ENCODE measurements around the gene POLR1G.
"Not testable (repeated sequence)": the region's sequence is repeated elsewhere in the genome, so short reads cannot be mapped to it uniquely, and the experiment has no call there.

POLR1G gene

DNA sequence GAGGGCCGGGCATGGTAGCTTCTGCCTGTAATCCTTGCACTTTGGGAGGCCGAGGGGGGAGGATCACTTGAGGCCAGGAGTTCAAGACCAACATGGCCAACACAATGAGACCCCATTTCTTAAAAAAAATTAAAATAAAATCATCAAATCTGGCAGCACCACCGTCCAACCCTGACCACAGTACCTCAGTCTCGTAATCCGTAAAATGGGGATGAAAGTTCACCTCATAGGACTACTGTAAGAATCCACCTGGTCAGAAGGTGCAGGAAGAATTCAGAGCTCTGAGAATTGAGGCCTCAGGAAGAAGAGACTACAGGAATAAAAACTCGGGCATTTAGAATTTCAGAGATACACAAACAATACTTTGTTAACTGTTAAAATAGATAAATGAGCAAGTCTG lies 4.6 kb upstream of the POLR1G start:
- DNase-seq, result no peak

DNA sequence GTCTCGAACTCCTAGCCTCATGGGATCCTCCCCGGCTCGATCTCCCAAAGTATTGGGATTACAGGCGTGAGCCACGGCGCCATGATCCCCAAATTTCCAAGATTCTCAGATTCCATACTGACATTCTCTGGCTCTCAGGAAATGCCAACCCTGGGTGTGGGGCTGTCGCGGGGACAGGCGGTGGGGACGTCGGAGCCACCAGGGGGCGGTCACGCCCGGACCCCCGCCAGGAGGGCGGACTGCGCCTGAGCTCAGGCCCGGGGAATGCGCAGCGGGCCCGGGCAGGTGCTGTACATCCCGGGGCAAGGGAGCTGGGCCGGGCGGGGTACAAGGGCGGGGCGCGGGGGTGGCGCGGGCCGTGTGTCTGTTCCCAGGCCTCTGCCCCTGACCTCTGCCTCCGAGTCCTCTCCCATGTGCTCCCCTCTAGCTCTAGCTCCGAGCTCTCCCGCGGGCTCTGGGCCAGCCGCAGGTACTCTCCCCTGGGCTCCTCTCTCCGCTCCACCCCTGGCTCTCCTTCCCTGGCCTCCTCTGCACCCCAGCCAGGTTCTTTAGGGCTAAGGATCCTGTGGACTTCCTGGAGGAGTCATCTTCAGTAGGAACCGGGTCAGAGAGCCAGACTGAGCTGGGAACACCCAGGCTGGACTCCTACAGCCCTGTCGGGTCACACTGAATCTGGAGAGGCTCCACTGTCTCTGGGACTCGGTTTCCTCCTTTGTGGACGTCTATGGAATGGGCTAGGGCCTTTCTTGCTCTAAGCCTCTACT lies 4.0 kb upstream of the POLR1G start:
- peak; percentile 64 for DNase-seq

DNA sequence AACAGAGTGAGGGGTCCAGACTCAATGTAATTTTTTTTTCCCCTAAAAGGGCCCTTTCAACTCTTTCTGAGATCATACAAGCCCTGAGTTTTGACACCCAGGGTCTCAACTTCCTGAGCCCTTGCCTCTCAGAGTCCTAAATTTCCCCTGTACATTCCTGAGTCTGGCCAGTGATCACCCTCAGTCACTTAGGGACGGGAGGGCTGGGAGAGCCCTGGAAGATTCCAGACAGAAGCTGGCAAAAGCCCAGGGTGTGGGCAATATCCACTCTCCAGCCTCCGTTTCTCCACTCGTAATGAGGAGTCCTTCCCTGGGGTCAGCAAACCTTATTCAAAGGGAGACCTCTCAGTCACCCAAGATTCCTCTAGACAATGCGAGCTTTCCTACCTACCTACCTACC lies 3.2 kb upstream of the POLR1G start:
- no peak for DNase-seq

DNA sequence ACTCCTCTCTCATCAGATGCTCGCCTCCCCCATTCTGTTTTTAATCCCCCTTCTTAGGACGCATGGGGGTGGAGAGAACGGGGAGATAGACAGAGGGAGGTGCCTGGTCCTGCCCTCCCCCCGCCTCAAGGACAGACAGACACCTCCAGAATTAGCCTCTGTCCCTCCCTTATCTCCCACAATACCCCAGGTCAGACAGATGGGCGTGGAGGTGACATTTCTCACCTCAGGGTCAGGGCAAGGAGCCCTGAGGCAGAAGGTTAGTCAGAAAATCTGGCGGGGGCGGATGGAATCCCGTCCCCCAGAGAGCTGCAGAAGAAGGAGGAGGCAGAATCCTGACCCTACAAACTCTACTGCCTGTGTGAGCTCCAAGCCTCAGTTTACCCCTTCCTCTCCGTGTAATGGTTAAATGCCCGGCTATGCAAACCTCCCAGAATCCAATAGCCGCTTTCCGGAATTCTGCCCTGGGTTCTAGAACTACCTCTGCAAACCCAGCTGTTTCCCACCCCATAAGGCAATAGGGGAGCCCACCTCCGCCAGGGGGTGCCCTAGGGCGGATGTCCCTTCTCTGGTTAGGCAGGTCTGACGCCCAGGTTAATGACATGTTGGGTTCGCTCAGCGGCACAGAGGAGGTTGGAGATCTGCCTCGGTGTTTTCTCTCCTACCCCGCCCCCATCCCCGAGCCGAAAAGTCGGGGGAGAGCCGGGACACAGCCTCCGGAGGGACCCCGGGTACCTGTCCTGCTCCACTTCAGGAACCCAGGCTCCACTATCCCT lies 2.5 kb upstream of the POLR1G start:
- peak; percentile 76 for DNase-seq

DNA sequence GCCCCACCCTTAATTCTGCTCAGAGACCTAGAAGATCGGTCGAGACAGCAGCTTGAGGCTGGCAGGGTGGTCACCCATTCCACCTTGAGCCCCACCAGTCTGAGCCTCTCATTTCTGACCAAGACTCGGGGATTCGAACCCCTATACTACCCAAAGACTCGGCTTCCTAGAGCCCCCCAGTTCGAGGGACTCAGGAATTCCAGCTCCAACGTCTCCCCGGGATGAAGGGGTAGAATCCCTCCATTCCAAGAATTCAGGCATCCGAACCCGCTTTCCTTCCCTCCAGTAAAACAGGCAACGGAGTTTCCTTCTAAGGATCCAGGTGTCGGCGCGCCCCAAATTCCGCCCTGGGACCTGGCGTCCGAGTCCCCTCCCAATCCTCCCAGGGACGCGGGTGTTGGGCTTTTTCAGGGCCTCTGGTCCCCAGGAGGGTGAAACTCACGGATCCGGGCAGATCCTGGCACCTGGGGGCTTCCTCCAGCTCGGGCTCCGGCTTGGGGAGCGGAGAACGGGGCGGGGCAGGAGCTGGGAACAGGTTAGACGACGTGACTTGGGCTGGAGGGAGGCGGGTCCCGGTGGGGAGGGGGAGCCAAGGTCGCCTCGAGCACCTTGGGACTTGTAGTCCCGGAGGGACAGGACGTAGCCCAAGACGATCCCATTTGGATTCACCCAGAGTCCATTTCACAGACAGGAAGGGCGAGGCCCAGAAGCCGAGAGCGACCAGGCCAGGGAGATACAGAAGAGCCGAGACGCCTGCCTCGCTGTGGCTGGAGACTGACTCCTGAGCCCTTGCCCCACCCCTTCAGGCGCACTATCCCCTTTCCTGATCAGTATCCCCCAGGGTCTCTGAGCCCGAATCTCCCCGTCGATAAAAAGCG lies 1.6 kb upstream of the POLR1G start, which contains the start of gene PPP1R13L:
PPP1R13L (minus strand) TSS at position 513 of the 878 bp plus-strand sequence. CDS start 6,751 bp downstream, outside the sequence.
- DNase-seq, result peak; percentile 87

DNA sequence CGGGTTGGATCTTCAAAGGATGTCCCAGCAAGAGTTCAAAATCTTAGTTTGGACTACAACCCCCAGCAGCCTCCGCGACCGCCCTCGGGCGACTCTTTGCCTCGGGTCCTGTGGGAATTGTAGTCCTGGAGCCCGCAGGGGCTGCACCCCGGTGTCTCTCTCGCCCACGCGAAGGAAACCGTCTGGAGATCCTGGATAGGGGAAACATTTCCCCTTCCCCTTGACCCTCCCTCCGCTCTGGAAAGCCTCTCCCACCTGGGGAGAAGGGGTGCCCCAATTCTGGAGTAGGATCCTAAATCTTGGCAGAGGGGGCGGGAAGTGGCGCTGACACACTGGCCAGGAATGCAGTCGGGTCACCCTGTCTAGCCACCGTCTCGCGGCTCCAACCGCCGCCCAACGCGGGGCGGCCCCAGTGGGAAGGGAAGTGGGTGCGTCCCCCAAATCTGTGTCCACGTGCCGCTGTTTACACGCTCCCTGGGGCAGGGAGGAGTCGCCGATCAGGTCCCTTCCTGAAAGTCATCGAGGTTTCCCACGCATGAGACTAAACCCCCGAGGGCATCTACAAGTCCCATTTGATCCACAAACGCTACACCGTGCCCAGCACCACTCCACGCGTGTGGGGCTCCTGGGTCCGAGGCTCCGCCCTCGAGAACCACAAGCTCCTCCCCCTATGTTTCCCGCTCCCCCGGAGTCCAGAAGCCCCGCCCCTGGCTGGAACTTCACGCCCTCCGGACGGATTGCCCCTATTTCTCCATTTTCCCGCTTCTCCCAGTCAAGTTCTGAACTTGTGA lies 814 bp upstream of the POLR1G start:
- peak; percentile 95 for DNase-seq

DNA sequence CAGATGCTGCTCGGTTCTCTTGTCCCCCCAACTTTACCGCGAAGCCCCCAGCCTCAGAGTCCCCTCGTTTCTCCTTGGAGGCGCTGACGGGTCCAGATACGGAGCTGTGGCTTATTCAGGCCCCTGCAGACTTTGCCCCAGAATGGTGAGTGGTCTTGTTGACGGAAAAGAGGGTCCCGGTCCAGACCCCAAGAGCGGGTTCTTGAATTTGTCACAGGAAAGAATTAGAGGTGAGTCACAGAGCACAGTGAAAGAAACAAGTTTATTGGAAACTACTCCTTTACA lies 589 bp downstream of the POLR1G start:
- no peak for DNase-seq

DNA sequence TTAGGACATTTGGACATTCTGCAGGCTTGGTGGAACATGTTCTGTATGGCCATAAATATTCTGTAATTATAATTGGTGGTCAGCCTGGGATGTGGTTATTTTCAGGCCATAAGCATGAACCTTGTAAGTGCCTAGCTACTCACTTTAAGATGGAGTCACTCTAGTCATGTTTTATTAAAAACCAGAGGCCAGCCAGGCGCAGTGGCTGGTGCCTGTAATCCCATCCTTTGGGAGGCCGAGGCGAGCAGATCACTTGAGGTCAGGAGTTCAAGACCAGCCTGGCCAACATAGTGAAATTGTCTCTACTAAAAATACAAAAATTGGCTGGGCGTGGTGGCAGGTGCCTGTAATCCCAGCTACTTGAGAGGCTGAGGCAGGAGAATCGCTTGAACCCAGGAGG lies 1.1 kb downstream of the POLR1G start:
- not testable (repeated sequence) for DNase-seq

DNA sequence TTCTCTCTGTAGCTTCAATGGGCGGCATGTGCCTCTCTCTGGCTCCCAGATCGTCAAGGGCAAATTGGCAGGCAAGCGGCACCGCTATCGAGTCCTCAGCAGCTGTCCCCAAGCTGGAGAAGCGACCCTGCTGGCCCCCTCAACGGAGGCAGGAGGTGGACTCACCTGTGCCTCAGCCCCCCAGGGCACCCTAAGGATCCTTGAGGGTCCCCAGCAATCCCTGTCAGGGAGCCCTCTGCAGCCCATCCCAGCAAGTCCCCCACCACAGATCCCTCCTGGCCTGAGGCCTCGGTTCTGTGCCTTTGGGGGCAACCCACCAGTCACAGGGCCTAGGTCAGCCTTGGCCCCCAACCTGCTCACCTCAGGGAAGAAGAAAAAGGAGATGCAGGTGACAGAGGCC lies 1.7 kb downstream of the POLR1G start:
- DNase-seq, result no peak

DNA sequence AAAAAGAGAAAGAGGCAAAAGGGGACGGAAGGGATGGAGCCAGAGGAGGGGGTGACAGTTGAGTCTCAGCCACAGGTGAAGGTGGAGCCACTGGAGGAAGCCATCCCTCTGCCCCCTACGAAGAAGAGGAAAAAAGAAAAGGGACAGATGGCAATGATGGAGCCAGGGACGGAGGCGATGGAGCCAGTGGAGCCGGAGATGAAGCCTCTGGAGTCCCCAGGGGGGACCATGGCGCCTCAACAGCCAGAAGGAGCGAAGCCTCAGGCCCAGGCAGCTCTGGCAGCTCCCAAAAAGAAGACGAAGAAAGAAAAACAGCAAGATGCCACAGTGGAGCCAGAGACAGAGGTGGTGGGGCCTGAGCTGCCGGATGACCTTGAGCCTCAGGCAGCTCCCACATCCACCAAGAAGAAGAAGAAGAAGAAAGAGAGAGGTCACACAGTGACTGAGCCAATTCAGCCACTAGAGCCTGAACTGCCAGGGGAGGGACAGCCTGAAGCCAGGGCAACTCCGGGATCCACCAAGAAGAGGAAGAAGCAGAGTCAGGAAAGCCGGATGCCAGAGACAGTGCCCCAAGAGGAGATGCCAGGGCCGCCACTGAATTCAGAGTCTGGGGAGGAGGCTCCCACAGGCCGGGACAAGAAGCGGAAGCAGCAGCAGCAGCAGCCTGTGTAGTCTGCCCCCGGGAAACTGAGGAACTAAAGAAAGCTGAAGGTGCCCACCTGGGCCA lies 2.5 kb downstream of the POLR1G start:
- no peak for DNase-seq

DNA sequence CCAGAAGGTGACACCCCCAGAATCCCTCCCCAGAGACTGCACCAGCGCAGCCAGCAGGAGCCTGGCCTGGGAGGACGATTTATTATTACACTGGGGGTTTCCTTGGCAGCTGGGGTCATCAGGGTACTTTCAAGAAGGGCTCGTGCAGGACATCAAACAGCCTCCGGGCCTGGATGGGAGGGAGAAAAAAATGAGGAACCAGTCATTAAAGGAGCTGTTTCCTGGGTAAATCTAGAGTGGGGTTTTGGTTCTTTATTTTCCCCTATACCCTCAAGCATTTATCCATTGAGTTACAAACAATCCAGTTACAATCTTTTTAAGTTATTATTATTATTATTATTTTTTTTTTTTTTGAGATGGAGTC lies 3.1 kb downstream of the POLR1G start:
- no peak for DNase-seq

DNA sequence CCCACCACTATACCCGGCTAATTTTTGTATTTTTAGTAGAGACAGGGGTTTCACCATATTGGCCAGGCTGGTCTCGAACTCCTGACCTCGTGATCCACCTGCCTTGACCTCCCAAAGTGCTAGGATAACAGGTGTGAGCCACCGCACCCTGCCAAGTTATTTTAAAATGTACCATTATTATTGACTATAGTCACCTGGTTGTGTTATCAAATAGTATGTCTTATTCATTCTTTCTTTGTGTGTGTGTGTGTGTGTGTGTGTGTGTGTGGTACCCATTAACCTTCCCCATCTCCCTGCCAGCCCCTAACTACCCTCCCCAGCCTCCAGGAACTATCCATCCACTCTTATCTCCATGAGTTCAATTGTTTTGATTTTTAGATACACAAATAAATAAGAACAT lies 3.9 kb downstream of the POLR1G start:
- DNase-seq, result not testable (repeated sequence)

DNA sequence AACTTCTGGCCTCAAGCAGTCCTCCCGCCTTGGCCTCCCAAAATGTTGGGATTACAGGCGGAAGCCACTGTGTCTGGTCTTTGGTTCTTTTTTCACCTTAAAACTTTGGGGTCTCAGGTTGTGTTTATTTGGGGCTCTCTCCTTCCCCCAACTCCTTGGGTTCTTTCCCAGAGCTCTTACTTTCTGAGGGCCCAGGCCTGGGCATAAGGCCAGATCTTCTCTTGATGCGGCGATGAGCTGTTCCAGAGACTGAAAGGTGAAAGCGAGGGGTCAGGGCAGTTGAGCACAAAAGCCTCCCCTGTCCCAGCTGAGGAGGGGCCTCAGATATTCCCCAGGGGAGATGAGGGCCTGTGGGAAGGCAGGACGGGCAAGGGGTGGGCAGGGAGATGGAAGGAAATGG lies 7.1 kb downstream of the POLR1G start:
- DNase-seq, result no peak

DNA sequence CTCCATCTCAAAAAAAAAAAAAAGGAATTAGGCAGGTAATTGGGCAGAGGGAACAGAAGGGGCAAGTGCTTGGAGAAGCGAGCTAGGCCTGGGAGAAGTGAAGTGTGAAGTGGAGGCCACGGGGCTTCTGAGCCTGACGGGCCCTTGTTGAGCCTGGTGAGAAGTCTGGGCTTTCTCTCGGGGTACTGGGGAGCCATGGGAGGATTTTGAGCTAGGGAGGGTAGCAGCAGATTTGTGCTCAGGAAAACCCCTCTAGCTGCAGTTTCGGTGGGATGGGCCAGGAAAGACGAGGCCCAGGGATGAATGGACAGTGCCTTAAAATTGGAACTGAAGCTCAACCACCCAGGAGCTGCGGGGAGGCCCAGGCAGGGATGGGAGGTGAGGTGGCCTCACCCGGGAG lies 8.0 kb downstream of the POLR1G start:
- DNase-seq, result no peak

DNA sequence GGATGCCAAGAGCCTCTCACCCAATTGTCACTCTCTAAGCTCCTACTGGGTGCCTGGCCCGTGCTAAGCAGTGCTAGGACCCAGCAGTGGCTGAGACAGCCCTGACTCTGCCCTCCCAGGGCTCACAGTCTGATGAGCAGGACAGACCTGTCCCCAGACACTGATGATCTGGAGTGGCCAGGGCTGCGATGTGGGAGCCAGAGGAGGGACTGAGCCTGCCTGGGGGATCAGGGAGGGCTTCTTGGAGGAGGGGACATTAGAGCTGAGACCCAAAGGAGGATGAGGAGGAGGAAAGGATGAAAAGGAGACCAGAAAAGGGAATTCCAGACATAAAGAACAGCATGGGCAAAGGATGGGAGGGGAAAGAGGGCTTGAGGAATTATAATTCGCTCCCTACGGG lies 10.7 kb downstream of the POLR1G start:
- no peak for DNase-seq

DNA sequence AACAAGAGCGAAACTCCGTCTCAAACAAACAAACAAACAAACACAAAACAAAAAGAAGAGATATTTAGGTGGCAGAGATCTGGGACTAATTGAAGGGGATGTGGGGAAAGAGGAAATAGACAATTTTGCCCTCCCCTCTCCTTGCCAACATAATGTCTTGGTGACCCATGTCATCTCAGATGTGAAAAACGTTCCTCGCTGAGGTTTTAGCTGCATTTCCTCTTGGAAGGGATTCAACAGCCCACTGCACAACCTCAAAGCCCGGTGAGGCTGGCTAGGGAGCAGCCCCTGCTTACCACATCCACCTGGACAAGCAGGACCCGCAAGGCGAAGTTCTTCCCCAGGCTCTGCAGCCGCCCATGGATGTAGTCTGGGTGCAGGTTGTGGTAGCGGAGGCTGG lies 12.4 kb downstream of the POLR1G start:
- DNase-seq, result no peak

DNA sequence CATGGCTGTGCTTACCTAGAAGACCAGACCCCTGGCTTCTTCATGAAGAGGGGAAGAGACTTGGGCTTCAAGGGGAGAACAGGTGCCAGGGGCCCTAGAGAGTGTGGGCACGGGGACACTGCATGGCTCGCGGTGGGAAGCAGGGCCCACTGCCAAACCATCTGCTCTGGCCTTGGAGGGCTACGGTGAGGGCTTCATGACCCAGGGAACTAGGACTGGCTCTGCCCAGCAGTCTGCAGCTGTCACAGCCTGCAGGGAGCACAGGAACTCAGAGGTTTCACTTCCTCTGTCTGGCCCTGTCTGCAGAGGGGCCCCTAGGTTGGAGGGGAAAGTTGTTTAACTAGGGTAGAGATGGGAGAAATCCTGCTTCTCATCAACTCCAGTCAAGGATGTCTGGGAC lies 13.0 kb downstream of the POLR1G start:
- DNase-seq, result no peak

DNA sequence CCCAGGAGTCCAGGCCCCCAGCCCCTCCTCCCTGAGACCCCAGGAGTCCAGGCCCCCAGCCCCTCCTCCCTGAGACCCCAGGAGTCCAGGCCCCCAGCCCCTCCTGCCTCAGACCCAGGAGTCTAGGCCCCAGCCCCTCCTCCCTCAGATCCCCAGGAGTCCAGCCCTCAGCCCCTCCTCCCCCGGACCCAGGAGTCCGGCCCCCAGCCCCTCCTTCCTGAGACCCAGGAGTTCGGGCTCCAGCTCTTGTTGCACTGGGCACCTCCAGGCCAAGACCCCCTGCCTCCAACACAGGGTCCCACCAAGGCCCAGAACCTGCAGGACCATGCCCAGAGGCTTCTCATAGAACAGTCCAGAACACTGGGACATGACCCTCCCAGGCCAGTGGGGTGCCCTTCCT lies 13.5 kb downstream of the POLR1G start:
- DNase-seq, result no peak

DNA sequence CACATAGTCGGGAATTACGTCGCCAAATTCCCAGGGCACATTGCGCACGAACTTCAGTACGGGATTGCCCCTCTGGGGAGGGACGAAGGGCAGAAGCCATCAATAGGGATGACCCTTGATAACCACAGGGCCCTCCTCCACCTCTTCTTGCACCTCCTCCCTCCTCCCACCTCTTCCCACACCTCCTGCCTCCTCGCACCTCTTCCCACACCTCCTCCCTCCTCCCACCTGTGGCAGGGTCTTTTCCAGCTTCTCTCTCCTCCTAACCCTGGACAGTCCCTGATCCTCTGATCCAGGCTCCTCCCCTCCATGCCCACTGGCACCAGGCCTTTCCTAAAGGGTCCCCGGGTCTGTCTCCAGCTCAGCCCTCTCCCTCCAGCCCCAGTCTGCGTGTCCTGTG lies 13.9 kb downstream of the POLR1G start:
- DNase-seq, result no peak

DNA sequence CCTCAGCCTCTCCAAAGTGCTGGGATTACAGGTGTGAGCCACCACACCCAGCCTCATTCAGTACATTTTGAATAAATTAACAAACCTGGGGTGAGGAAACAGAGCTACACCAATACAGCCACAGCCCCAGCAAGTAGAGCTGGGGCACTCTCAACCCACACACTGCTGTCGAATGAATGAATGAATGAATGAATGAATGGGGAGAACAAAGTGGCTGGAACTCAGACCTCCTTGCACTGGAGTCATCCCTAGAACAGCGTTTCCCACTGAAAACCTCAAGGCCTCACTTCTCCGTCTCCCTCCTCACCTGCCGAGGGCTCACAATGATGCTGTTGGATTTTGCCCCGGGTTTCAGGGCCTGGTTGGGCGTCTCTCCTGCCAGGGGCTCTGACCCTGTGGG lies 14.4 kb downstream of the POLR1G start:
- DNase-seq, result no peak

DNA sequence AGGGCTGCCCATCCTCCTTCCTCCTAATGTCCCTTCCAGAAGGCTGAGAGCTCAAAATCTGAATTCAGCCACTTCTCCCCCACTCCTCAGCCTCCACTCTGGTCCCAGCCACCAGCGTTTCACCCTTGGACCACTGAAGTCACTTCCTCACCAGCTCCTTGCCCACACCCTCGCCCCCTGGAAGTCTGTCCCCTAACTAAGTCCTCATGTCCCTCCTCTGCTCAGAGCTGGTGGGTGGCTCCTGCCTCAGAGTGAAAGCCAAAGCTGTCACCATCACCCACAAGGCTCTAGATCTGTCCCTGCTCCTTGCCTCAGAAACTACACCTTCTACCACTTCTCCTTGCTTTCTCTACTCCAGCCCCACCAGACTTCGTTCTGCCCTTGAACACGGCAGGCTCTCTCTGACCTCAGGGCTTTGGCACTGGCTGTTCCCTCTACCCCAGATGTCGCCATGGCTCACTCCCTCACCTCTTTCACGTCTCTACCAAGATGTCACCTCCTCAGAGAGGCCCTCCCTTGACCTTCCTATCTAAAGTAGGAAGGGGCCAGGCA lies 15.6 kb downstream of the POLR1G start:
- DNase-seq, result no peak

DNA sequence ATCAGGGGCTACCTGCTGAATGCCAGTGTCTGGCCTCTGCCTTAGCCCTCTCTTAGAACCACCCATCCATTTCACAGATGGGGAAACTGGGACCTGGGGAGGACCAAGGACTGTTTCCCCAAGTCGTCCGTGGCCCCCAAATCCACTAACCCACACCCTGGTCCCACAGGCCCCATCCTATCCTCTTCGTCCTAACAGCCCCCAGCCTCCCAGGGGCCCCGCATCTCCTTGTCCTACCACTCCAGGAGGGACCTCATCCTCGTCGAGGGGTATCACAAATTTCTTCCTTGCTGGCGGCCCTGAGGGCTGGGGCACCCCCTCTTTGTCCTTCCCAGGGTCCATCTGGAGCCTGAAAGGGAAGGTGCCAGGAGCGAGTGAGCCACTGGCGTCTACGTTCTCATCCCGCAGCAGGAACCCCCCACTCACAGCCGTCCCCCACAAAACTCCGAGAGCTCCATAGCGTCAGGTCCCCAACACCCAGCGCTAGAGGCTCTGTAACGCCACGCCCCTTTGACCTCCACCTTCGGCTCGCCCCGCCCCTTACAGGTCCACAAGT lies 16.7 kb downstream of the POLR1G start:
- no peak for DNase-seq
